GM12878 (cell line): Measurements from ENCODE around the gene COQ8B.

Experiments
- BRCA1 ChIP-seq: IDR thresholded peaks from 2 replicates; pipeline ENCODE4 v1.6.1; 2011; ENCODE audit warnings: low read depth, low read length, improper control_type of control experiment
- CTCF ChIP-seq, 3 experiments: IDR thresholded peaks in 2 of 3; conservative IDR thresholded peaks in 1 of 3; 2 replicates each; pipeline ENCODE4 v1.5.1; 2011; ENCODE audit warnings: low read depth in 3 of 3, low read length in 3 of 3, mild to moderate bottlenecking in 3 of 3, control low read depth in 2 of 3, moderate library complexity in 2 of 3, inconsistent platforms in 1 of 3, mixed read lengths in 1 of 3; ENCODE audit not compliant: control insufficient read depth in 2 of 3, insufficient read depth in 1 of 3; ENCODE audit errors: extremely low read depth in 1 of 3
- JUND ChIP-seq: IDR thresholded peaks from 2 replicates; pipeline ENCODE4 v1.6.1; 2012; ENCODE audit warnings: low read depth, mild to moderate bottlenecking, low read length, improper control_type of control experiment, moderate library complexity
- MAX ChIP-seq: IDR thresholded peaks from 2 replicates; pipeline ENCODE4 v1.6.1; 2012; ENCODE audit warnings: low read depth, low read length, improper control_type of control experiment
- POLR2A ChIP-seq: IDR thresholded peaks from 2 replicates; pipeline ENCODE4 v1.6.1; 2011; ENCODE audit warnings: low read depth, mild to moderate bottlenecking, low read length
- POLR2AphosphoS5 ChIP-seq: IDR thresholded peaks from 2 replicates; pipeline ENCODE4 v1.6.1; 2011; ENCODE audit warnings: mild to moderate bottlenecking, low read length, inconsistent platforms
- SUZ12 ChIP-seq: fragments of 200-600 bp; sonication (generic); IDR thresholded peaks from one replicate; pipeline ENCODE4 v1.6.1; 2018; ENCODE audit warnings: antibody characterized with exemption, mild to moderate bottlenecking; ENCODE audit not compliant: unreplicated experiment

GRCh38 chr19:40685016-40685526 lies 31.6 kb downstream of the COQ8B start:
- TF ChIP-seq POLR2AphosphoS5 (no peak), SUZ12 (no peak), BRCA1 (no peak), MAX (no peak), POLR2A (no peak), JUND (no peak), CTCF (IDR thresholded peaks at IDR 0.05 in 2 of 3, conservative IDR thresholded peaks at IDR 0.05 in 1 of 3; ENCODE audit: control insufficient read depth in 2 of 3, extremely low read depth in 1 of 3, insufficient read depth in 1 of 3, low read depth in 3 of 3, low read length in 3 of 3) (no peak)
